ENCODE data around the gene MAPK8IP3.
A peak's percentile ranks its signal among the peaks of the same experiment; 100 is the strongest.
"Not testable (repeated sequence)": the region's sequence is repeated elsewhere in the genome, so short reads cannot be mapped to it uniquely, and the experiment has no call there.

MAPK8IP3 gene

GRCh38 chr16:1687427-1688316 is 18.3 kb upstream of the MAPK8IP3 start:
- H3K36me3 ChIP-seq (ENCODE audit: control insufficient read depth, insufficient read depth, low read length), result peaks cover 15% of the 10 kb centered on the region
- no peak overlapping the region for H3K27ac ChIP-seq (ENCODE audit: low read depth, low read length)
- no peak overlapping the region for H3K9ac ChIP-seq (ENCODE audit: low read length)
- no peak overlapping the region for H3K4me3 ChIP-seq (ENCODE audit: low read length)
- no peaks in the 10 kb centered on the region for H3K27me3 ChIP-seq (ENCODE audit: control insufficient read depth, insufficient read depth, low read length)
- no peaks in the 10 kb centered on the region for H3K4me1 ChIP-seq (ENCODE audit: control insufficient read depth, insufficient read depth, low read length)

- H3K27ac ChIP-seq (ENCODE audit: low read depth, low read length), result no peak overlapping the region
- no peaks in the 10 kb centered on the region for H3K4me1 ChIP-seq (ENCODE audit: control insufficient read depth, insufficient read depth, low read length)
- H3K27me3 ChIP-seq (ENCODE audit: control insufficient read depth, insufficient read depth, low read length), result no peaks in the 10 kb centered on the region
- no peak overlapping the region for H3K9ac ChIP-seq (ENCODE audit: low read length)
- no peak overlapping the region for H3K4me3 ChIP-seq (ENCODE audit: low read length)
- H3K36me3 ChIP-seq (ENCODE audit: control insufficient read depth, insufficient read depth, low read length), result peaks cover 17% of the 10 kb centered on the region
These were observed 17.0 kb upstream of the MAPK8IP3 start for GRCh38 chr16:1688807-1689560.

GRCh38 chr16:1689853-1690252 is 16.1 kb upstream of the MAPK8IP3 start:
- Histone ChIP-seq H3K27ac (ENCODE audit: low read depth, low read length) (no peak overlapping the region), H3K36me3 (ENCODE audit: control insufficient read depth, insufficient read depth, low read length) (peaks cover 17% of the 10 kb centered on the region), H3K4me3 (ENCODE audit: low read length) (no peak overlapping the region), H3K4me1 (ENCODE audit: control insufficient read depth, insufficient read depth, low read length) (no peaks in the 10 kb centered on the region), H3K9ac (ENCODE audit: low read length) (no peak overlapping the region), H3K27me3 (ENCODE audit: control insufficient read depth, insufficient read depth, low read length) (no peaks in the 10 kb centered on the region)

GRCh38 chr16:1690810-1691209 is 15.2 kb upstream of the MAPK8IP3 start:
- Histone ChIP-seq H3K36me3 (ENCODE audit: control insufficient read depth, insufficient read depth, low read length) (peaks cover 17% of the 10 kb centered on the region), H3K9ac (ENCODE audit: low read length) (no peak overlapping the region), H3K4me3 (ENCODE audit: low read length) (no peak overlapping the region), H3K27ac (ENCODE audit: low read depth, low read length) (no peak overlapping the region), H3K27me3 (ENCODE audit: control insufficient read depth, insufficient read depth, low read length) (no peaks in the 10 kb centered on the region), H3K4me1 (ENCODE audit: control insufficient read depth, insufficient read depth, low read length) (no peaks in the 10 kb centered on the region)

- H3K9ac ChIP-seq (ENCODE audit: low read length), result no peak overlapping the region
- no peaks in the 10 kb centered on the region for H3K4me1 ChIP-seq (ENCODE audit: control insufficient read depth, insufficient read depth, low read length)
- no peak overlapping the region for H3K4me3 ChIP-seq (ENCODE audit: low read length)
- peaks cover 17% of the 10 kb centered on the region for H3K36me3 ChIP-seq (ENCODE audit: control insufficient read depth, insufficient read depth, low read length)
- H3K27ac ChIP-seq (ENCODE audit: low read depth, low read length), result no peak overlapping the region
- H3K27me3 ChIP-seq (ENCODE audit: control insufficient read depth, insufficient read depth, low read length), result no peaks in the 10 kb centered on the region
These were observed 14.7 kb upstream of the MAPK8IP3 start for GRCh38 chr16:1691276-1691675.

GRCh38 chr16:1691956-1692355 is 14.0 kb upstream of the MAPK8IP3 start:
- no peaks in the 10 kb centered on the region for H3K4me1 ChIP-seq (ENCODE audit: control insufficient read depth, insufficient read depth, low read length)
- H3K27ac ChIP-seq (ENCODE audit: low read depth, low read length), result no peak overlapping the region
- peaks cover 17% of the 10 kb centered on the region for H3K36me3 ChIP-seq (ENCODE audit: control insufficient read depth, insufficient read depth, low read length)

GRCh38 chr16:1696863-1697262 is 9.1 kb upstream of the MAPK8IP3 start:
- Histone ChIP-seq H3K9ac (ENCODE audit: low read length) (no peak overlapping the region), H3K27ac (ENCODE audit: low read depth, low read length) (no peak overlapping the region), H3K27me3 (ENCODE audit: control insufficient read depth, insufficient read depth, low read length) (no peaks in the 10 kb centered on the region), H3K36me3 (ENCODE audit: control insufficient read depth, insufficient read depth, low read length) (peaks cover 17% of the 10 kb centered on the region), H3K4me3 (ENCODE audit: low read length) (no peak overlapping the region), H3K4me1 (ENCODE audit: control insufficient read depth, insufficient read depth, low read length) (no peaks in the 10 kb centered on the region)

More at GRCh38 chr16:1691956-1692355, 14.0 kb upstream of the MAPK8IP3 start:
- Histone ChIP-seq H3K4me3 (ENCODE audit: low read length) (no peak overlapping the region), H3K27me3 (ENCODE audit: control insufficient read depth, insufficient read depth, low read length) (no peaks in the 10 kb centered on the region), H3K9ac (ENCODE audit: low read length) (no peak overlapping the region)

- no peak overlapping the region for H3K27ac ChIP-seq (ENCODE audit: low read depth, low read length)
- no peaks in the 10 kb centered on the region for H3K27me3 ChIP-seq (ENCODE audit: control insufficient read depth, insufficient read depth, low read length)
- H3K36me3 ChIP-seq (ENCODE audit: control insufficient read depth, insufficient read depth, low read length), result peaks cover 12% of the 10 kb centered on the region
These were observed 7.3 kb upstream of the MAPK8IP3 start for GRCh38 chr16:1698680-1699079.

GRCh38 chr16:1700246-1700645 is 5.7 kb upstream of the MAPK8IP3 start:
- Histone ChIP-seq H3K27me3 (ENCODE audit: control insufficient read depth, insufficient read depth, low read length) (no peaks in the 10 kb centered on the region), H3K9ac (ENCODE audit: low read length) (no peak overlapping the region), H3K4me1 (ENCODE audit: control insufficient read depth, insufficient read depth, low read length) (no peaks in the 10 kb centered on the region), H3K36me3 (ENCODE audit: control insufficient read depth, insufficient read depth, low read length) (peaks cover 12% of the 10 kb centered on the region), H3K4me3 (ENCODE audit: low read length) (no peak overlapping the region), H3K27ac (ENCODE audit: low read depth, low read length) (no peak overlapping the region)

More at GRCh38 chr16:1698680-1699079, 7.3 kb upstream of the MAPK8IP3 start:
- Histone ChIP-seq H3K4me1 (ENCODE audit: control insufficient read depth, insufficient read depth, low read length) (no peaks in the 10 kb centered on the region), H3K9ac (ENCODE audit: low read length) (no peak overlapping the region), H3K4me3 (ENCODE audit: low read length) (no peak overlapping the region)

GRCh38 chr16:1701216-1701878 is 4.6 kb upstream of the MAPK8IP3 start:
- Histone ChIP-seq H3K36me3 (ENCODE audit: control insufficient read depth, insufficient read depth, low read length) (peaks cover 12% of the 10 kb centered on the region), H3K4me3 (ENCODE audit: low read length) (no peak overlapping the region), H3K4me1 (ENCODE audit: control insufficient read depth, insufficient read depth, low read length) (no peaks in the 10 kb centered on the region), H3K27ac (ENCODE audit: low read depth, low read length) (no peak overlapping the region), H3K9ac (ENCODE audit: low read length) (no peak overlapping the region), H3K27me3 (ENCODE audit: control insufficient read depth, insufficient read depth, low read length) (no peaks in the 10 kb centered on the region)

- H3K36me3 ChIP-seq (ENCODE audit: control insufficient read depth, insufficient read depth, low read length), result not testable (repeated sequence)
- H3K27ac ChIP-seq (ENCODE audit: low read depth, low read length), result peak overlapping the region; percentile 91
- H3K4me1 ChIP-seq (ENCODE audit: control insufficient read depth, insufficient read depth, low read length), result peaks cover 12% of the 10 kb centered on the region
These were observed 689 bp upstream of the MAPK8IP3 start for GRCh38 chr16:1705324-1705687.

More at GRCh38 chr16:1705324-1705687, 689 bp upstream of the MAPK8IP3 start:
- Histone ChIP-seq H3K4me3 (ENCODE audit: low read length) (peak overlapping the region; percentile 94), H3K9ac (ENCODE audit: low read length) (peak overlapping the region; percentile 85)
- H3K27me3 ChIP-seq (ENCODE audit: control insufficient read depth, insufficient read depth, low read length), result not testable (repeated sequence)

All from rectal smooth muscle tissue (tissue), 1 donor.